Liver (tissue), 9 donors: ENCODE measurements around the gene SLC1A3. TPM values are rescaled to one million over a fixed set of nuclear protein-coding genes. Genes with fewer than 3 reads are reported as not detected.

Experiments
- DNase-seq: peaks from one replicate; pipeline ENCODE4 v3.0.0-alpha.2; 2017; ENCODE audit warnings: low spot score
- H3K27ac ChIP-seq, 2 donors: one replicate each; pipeline ENCODE4 v1.7.0; 2013; ENCODE audit warnings: inconsistent platforms in 2 of 2, low read length in 2 of 2, control low read depth in 1 of 2, low read depth in 1 of 2, mild to moderate bottlenecking in 1 of 2
- H3K27me3 ChIP-seq, 4 donors: one replicate each; pipeline versions ENCODE4 v1.6.1 to v1.7.0; 2013; ENCODE audit warnings: low read length in 3 of 4, inconsistent platforms in 1 of 4, mild to moderate bottlenecking in 1 of 4, moderate library complexity in 1 of 4; ENCODE audit not compliant: control insufficient read depth in 4 of 4, insufficient read depth in 4 of 4
- H3K36me3 ChIP-seq, 4 donors: one replicate each; pipeline versions ENCODE4 v1.6.1 to v1.7.0; 2013; ENCODE audit warnings: low read length in 3 of 4, mild to moderate bottlenecking in 3 of 4, low read depth in 1 of 4, moderate library complexity in 1 of 4; ENCODE audit not compliant: control insufficient read depth in 4 of 4, insufficient read depth in 3 of 4
- H3K4me1 ChIP-seq, 4 donors: one replicate each; pipeline versions ENCODE4 v1.6.1 to v1.7.0; 2013; ENCODE audit warnings: low read length in 3 of 4, mild to moderate bottlenecking in 3 of 4, moderate library complexity in 1 of 4; ENCODE audit not compliant: control insufficient read depth in 4 of 4, insufficient read depth in 4 of 4
- H3K4me3 ChIP-seq, 3 donors: one replicate each; pipeline versions ENCODE4 v1.6.1 to v1.7.0; 2013; ENCODE audit warnings: low read length in 3 of 3, control low read depth in 1 of 3, low read depth in 1 of 3, mild to moderate bottlenecking in 1 of 3
- H3K9ac ChIP-seq, 2 donors: one replicate each; pipeline ENCODE4 v1.7.0; 2013; ENCODE audit warnings: low read length in 2 of 2, mild to moderate bottlenecking in 2 of 2, moderate library complexity in 2 of 2, control low read depth in 1 of 2, low read depth in 1 of 2
- H3K9me3 ChIP-seq, 4 donors: one replicate each; pipeline versions ENCODE4 v1.6.1 to v1.7.0; 2013; ENCODE audit warnings: low read length in 3 of 4; ENCODE audit not compliant: control insufficient read depth in 4 of 4
- ATF3 ChIP-seq: IDR thresholded peaks from 2 replicates; pipeline ENCODE4 v1.6.1; 2016; ENCODE audit warnings: antibody characterized with exemption
- EGR1 ChIP-seq, 2 donors: IDR thresholded peaks; 2 replicates each; pipeline ENCODE4 v1.6.1; 2016 to 2018; ENCODE audit warnings: antibody characterized with exemption in 2 of 2, low read depth in 2 of 2
- FOXA1 ChIP-seq: IDR thresholded peaks from 2 replicates; pipeline ENCODE4 v1.6.1; 2016; ENCODE audit warnings: antibody characterized with exemption
- FOXA2 ChIP-seq: IDR thresholded peaks from 2 replicates; pipeline ENCODE4 v1.6.1; 2016; ENCODE audit warnings: antibody characterized with exemption
- GABPA ChIP-seq, 2 donors: IDR thresholded peaks in 1 of 2; conservative IDR thresholded peaks in 1 of 2; 2 replicates each; pipeline ENCODE4 v1.6.1; 2016; ENCODE audit warnings: antibody characterized with exemption in 2 of 2, mild to moderate bottlenecking in 1 of 2, moderate library complexity in 1 of 2
- HNF4A ChIP-seq, 2 donors: conservative IDR thresholded peaks; 2 replicates each; pipeline ENCODE4 v1.6.1; 2016; ENCODE audit warnings: antibody characterized with exemption in 2 of 2, mild to moderate bottlenecking in 2 of 2
- HNF4G ChIP-seq: IDR thresholded peaks from 2 replicates; pipeline ENCODE4 v1.6.1; 2016; ENCODE audit warnings: antibody characterized with exemption
- JUND ChIP-seq, 2 donors: IDR thresholded peaks; 2 replicates each; pipeline ENCODE4 v1.6.1; 2016; ENCODE audit warnings: antibody characterized with exemption in 2 of 2
- NR2F2 ChIP-seq: IDR thresholded peaks from 2 replicates; pipeline ENCODE4 v1.6.1; 2016; ENCODE audit warnings: antibody characterized with exemption
- RAD21 ChIP-seq, 2 donors: IDR thresholded peaks; 2 replicates each; pipeline ENCODE4 v1.6.1; 2016; ENCODE audit warnings: antibody characterized with exemption in 2 of 2, mild to moderate bottlenecking in 2 of 2
- RXRA ChIP-seq, 2 donors: IDR thresholded peaks; 2 replicates each; pipeline ENCODE4 v1.6.1; 2017 to 2018; ENCODE audit warnings: antibody characterized with exemption in 2 of 2, mild to moderate bottlenecking in 1 of 2
- SP1 ChIP-seq: IDR thresholded peaks from 2 replicates; pipeline ENCODE4 v1.6.1; 2018; ENCODE audit warnings: antibody characterized with exemption, mild to moderate bottlenecking
- TAF1 ChIP-seq: conservative IDR thresholded peaks from 2 replicates; pipeline ENCODE4 v1.6.1; 2016; ENCODE audit warnings: antibody characterized with exemption, mild to moderate bottlenecking
- YY1 ChIP-seq: IDR thresholded peaks from 2 replicates; pipeline ENCODE4 v1.6.1; 2016; ENCODE audit warnings: antibody characterized with exemption, mild to moderate bottlenecking
- WGBS: extraction: QIAGEN DNeasy Blood & Tissue Kit; methylation state at CpG from one replicate; pipeline ENCODE4 v1.1.7; 2013; 5-methylcytosine and 5-hydroxymethylcytosine counted together
- polyA plus RNA-seq, 2 donors: library from polyadenylated mRNA; stranded (reverse) in 1 of 2; unstranded in 1 of 2; fragments of 200-250 nt in 1 of 2; fragments of >200 nt in 1 of 2; fragmentation: Nextera tagmentation in 1 of 2; extraction: Ambion mirVana in 1 of 2; gene quantifications; one replicate each; pipeline versions ENCODE4 v1.2.1 to v1.2.3, GENCODE V29; 2013 to 2015
- total RNA-seq, 2 donors: library from RNA; depleted of rRNA; stranded (reverse); fragments of >200 nt; gene quantifications; one replicate each; pipeline ENCODE4 v1.2.3, GENCODE V29; 2014
- TF ChIP-seq, protein P1 (sequence below): IDR thresholded peaks from 2 replicates; pipeline ENCODE4 v1.6.1; 2016; ENCODE audit warnings: antibody characterized with exemption
- TF ChIP-seq, protein P2 (sequence below): IDR thresholded peaks from 2 replicates; pipeline ENCODE4 v1.6.1; 2016; ENCODE audit warnings: antibody characterized with exemption, mild to moderate bottlenecking
- TF ChIP-seq, protein P3 (sequence below): IDR thresholded peaks from 2 replicates; pipeline ENCODE4 v1.6.1; 2016; ENCODE audit warnings: antibody characterized with exemption
- donor health status: healthy.
- donor health status: healthy.
- donor health status: healthy.
- donor health status: healthy.
- donor health status: healthy.

The SLC1A3 gene
- total and polyA plus RNA-seq, 4 donors: 1.8 to 8.8 (median 2.8) TPM

DNA sequence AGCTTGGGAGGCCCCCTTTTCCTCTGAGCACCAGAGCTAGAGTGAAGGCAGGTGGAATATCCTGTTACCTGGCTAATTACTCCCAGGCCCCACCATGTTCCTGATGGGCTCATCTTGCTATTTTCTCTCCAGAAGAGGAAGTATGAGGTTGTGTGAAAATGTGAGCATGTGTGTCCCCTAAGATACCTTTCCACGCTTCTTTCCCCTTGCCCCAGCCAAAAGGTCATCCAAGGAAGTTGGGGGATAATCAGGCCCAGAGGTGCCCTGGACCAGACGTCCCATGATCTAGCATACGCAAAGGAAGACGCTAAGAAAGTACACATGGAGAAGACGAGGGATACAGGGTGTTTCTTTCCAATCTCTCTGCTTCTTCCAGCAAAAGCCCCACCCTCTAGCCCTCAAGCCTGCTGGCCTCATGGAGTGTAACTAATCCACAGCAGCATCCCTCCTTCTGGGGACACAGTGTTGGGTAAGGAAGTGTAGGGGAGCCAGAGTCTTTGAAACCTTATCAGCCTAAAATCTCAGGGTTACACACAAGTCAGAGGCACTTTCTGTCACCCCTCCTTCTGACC lies 115.3 kb downstream of the SLC1A3 start:
- H3K4me1 ChIP-seq: no peaks in the 10 kb centered on the region

DNA sequence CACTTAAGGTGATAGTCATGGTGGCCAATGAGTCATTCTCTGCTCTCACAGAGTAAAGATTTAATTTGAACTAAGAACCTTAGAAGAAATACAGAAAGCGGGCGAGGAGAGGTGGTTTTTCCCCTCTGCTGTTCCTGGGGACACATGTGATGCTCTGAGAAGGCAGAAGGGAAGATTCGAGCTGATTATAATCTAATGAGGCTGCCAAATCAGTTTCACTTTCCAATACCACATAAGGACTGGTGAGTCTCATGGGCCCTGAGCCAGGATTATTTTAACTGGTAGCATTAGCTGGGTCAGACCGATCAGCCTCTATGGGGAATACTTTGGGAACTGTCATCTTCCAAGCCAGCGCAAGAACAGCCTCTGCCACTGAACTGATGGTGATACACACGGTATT lies 116.5 kb downstream of the SLC1A3 start:
- Histone ChIP-seq H3K27me3 (no peaks in the 10 kb centered on the region), H3K9ac (no peak overlapping the region), H3K9me3 (no peaks in the 10 kb centered on the region), H3K27ac (no peak overlapping the region), H3K4me1 (no peaks in the 10 kb centered on the region), H3K4me3 (no peak overlapping the region), H3K36me3 (no peaks in the 10 kb centered on the region)
- no peak for TF ChIP-seq HNF4G
- 78% methylated on average over 6 of the region's 6 CpGs for WGBS
- DNase-seq: no peak

More for the DNA sequence above, 115.3 kb downstream of the SLC1A3 start:
- Histone ChIP-seq H3K36me3 (no peaks in the 10 kb centered on the region), H3K27me3 (no peaks in the 10 kb centered on the region), H3K27ac (no peak overlapping the region), H3K9me3 (no peaks in the 10 kb centered on the region), H3K9ac (no peak overlapping the region), H3K4me3 (no peak overlapping the region)
- no peak for TF ChIP-seq HNF4G
- TF ChIP-seq YY1: no peak
- no peak for TF ChIP-seq FOXA2
- no peak for TF ChIP-seq FOXA1
- 69% methylated on average over 5 of the region's 5 CpGs for WGBS
- no peak for DNase-seq

GRCh38 chr5:36723912-36724311 lies 117.5 kb downstream of the SLC1A3 start:
- H3K4me3 ChIP-seq: no peak overlapping the region
- H3K27me3 ChIP-seq: no peaks in the 10 kb centered on the region
- WGBS: 79% methylated on average over 2 of the region's 2 CpGs
- H3K27ac ChIP-seq: no peak overlapping the region
- no peaks in the 10 kb centered on the region for H3K9me3 ChIP-seq
- no peak overlapping the region for H3K9ac ChIP-seq
- no peak for DNase-seq
- H3K4me1 ChIP-seq: no peaks in the 10 kb centered on the region
- TF ChIP-seq HNF4G: no peak
- no peak for TF ChIP-seq YY1
- TF ChIP-seq, protein P1, sequence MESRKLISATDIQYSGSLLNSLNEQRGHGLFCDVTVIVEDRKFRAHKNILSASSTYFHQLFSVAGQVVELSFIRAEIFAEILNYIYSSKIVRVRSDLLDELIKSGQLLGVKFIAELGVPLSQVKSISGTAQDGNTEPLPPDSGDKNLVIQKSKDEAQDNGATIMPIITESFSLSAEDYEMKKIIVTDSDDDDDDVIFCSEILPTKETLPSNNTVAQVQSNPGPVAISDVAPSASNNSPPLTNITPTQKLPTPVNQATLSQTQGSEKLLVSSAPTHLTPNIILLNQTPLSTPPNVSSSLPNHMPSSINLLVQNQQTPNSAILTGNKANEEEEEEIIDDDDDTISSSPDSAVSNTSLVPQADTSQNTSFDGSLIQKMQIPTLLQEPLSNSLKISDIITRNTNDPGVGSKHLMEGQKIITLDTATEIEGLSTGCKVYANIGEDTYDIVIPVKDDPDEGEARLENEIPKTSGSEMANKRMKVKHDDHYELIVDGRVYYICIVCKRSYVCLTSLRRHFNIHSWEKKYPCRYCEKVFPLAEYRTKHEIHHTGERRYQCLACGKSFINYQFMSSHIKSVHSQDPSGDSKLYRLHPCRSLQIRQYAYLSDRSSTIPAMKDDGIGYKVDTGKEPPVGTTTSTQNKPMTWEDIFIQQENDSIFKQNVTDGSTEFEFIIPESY: no peak
- TF ChIP-seq HNF4A (conservative IDR thresholded peaks at IDR 0.05): no peak
- TF ChIP-seq ATF3: no peak
- TF ChIP-seq NR2F2: no peak
- no peak for TF ChIP-seq RAD21 (IDR thresholded peaks at IDR 0.05)
- TF ChIP-seq JUND (IDR thresholded peaks at IDR 0.05): no peak
- TF ChIP-seq EGR1 (IDR thresholded peaks at IDR 0.05; ENCODE audit: low read depth in 2 of 2): no peak
- no peak for TF ChIP-seq FOXA2
- no peak for TF ChIP-seq SP1
- TF ChIP-seq GABPA (IDR thresholded peaks at IDR 0.05 in 1 of 2, conservative IDR thresholded peaks at IDR 0.05 in 1 of 2): no peak
- no peak for TF ChIP-seq RXRA (IDR thresholded peaks at IDR 0.05)
- TF ChIP-seq, protein P2, sequence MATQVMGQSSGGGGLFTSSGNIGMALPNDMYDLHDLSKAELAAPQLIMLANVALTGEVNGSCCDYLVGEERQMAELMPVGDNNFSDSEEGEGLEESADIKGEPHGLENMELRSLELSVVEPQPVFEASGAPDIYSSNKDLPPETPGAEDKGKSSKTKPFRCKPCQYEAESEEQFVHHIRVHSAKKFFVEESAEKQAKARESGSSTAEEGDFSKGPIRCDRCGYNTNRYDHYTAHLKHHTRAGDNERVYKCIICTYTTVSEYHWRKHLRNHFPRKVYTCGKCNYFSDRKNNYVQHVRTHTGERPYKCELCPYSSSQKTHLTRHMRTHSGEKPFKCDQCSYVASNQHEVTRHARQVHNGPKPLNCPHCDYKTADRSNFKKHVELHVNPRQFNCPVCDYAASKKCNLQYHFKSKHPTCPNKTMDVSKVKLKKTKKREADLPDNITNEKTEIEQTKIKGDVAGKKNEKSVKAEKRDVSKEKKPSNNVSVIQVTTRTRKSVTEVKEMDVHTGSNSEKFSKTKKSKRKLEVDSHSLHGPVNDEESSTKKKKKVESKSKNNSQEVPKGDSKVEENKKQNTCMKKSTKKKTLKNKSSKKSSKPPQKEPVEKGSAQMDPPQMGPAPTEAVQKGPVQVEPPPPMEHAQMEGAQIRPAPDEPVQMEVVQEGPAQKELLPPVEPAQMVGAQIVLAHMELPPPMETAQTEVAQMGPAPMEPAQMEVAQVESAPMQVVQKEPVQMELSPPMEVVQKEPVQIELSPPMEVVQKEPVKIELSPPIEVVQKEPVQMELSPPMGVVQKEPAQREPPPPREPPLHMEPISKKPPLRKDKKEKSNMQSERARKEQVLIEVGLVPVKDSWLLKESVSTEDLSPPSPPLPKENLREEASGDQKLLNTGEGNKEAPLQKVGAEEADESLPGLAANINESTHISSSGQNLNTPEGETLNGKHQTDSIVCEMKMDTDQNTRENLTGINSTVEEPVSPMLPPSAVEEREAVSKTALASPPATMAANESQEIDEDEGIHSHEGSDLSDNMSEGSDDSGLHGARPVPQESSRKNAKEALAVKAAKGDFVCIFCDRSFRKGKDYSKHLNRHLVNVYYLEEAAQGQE: no peak
- TF ChIP-seq TAF1: no peak
- TF ChIP-seq, protein P3, sequence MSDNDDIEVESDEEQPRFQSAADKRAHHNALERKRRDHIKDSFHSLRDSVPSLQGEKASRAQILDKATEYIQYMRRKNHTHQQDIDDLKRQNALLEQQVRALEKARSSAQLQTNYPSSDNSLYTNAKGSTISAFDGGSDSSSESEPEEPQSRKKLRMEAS: no peak
- TF ChIP-seq FOXA1: no peak
- H3K36me3 ChIP-seq: no peaks in the 10 kb centered on the region
